ENCODE measurements around the gene CISTR. TPM values are rescaled to one million over a fixed set of nuclear protein-coding genes. Genes with fewer than 3 reads are reported as not detected.
A peak's percentile ranks its signal among the peaks of the same experiment; 100 is the strongest.

CISTR gene
- total RNA-seq, 4 donors from 2014 or later: not detected

DNA sequence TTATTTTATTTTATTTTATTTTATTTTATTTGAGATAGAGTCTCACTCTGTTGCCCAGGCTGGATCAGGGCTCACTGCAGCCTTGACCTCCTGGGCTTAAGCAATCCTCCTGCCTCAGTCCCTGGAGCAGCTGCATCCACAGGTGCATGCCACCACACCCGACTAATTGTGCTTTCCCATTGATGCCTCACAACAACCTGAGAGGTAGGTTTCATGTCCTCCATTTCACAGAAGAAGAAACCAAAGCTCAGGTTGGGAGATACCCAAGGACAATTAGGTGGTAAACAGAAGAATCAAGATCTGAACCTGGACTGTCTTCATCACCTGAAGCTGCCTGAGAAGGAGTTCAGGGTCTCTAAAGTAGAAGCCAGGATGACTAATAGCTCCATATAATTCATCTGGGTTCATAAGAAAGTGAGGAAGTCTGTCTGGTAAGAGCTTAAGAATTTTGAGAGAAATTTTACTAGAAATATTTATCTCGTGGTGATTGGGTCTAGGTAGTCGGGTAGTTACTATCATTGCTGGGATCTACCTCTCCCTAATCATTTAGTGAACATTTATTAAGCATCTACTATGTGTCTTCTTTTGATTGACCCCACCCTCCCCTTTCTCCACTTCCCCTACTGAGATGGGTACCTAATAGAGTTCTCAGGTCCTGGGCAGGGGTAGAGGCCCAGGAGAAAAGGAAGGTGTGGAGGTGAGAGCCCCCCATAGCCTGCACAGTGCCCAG, 52.7 kb downstream of the CISTR start:
- no peaks in the 10 kb centered on the region for H3K4me1 ChIP-seq
- TF ChIP-seq POLR2A (IDR thresholded peaks at IDR 0.05): no peak
- TF ChIP-seq, protein P1, sequence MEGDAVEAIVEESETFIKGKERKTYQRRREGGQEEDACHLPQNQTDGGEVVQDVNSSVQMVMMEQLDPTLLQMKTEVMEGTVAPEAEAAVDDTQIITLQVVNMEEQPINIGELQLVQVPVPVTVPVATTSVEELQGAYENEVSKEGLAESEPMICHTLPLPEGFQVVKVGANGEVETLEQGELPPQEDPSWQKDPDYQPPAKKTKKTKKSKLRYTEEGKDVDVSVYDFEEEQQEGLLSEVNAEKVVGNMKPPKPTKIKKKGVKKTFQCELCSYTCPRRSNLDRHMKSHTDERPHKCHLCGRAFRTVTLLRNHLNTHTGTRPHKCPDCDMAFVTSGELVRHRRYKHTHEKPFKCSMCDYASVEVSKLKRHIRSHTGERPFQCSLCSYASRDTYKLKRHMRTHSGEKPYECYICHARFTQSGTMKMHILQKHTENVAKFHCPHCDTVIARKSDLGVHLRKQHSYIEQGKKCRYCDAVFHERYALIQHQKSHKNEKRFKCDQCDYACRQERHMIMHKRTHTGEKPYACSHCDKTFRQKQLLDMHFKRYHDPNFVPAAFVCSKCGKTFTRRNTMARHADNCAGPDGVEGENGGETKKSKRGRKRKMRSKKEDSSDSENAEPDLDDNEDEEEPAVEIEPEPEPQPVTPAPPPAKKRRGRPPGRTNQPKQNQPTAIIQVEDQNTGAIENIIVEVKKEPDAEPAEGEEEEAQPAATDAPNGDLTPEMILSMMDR (IDR thresholded peaks at IDR 0.05): no peak
- no peaks in the 10 kb centered on the region for H3K36me3 ChIP-seq
- intact Hi-C loops (cut with DNase I; ENCODE audit: low total_unique reads): no loop called here
- peaks cover 0 to 25% of the 10 kb centered on the region in 2 donors for H3K27me3 ChIP-seq
- no peak overlapping the region for H3K27ac ChIP-seq
- no peak overlapping the region for H3K4me3 ChIP-seq
- H3K9me3 ChIP-seq: no peaks in the 10 kb centered on the region
- DNase-seq: no peak

DNA sequence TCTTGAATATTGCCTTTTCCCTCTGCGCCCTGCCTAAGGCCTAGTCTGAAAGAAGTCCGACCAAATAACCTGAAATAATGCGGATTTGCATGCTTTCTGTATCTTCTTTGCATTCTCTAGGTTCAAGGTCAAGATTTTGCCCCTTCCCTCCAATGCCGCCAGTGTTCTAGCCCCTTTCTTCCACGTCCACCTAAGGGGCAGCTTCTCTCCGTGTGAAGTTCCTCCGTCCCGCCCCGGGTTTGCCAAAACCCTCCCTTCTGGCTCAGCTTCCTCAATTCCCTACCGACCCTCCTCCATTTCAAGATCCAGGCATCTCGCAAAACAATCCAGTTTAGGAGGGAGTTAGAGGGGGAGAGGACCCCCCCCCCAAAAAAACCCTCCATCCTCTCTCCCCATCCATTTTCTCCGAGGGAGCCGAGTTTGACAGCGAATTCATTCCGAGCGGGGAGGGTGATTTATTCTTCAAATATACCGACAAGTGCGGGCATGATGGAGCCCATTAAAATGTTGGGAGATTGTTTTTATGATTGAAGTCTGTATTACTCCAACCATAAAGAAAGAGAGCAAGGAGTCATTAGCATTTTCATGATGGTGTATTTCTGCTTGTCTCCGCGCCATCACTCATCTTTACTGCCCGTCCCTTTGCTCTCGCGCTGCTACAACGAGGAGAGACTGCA, 55.0 kb downstream of the CISTR start:
- Histone ChIP-seq H3K36me3 (no peaks in the 10 kb centered on the region), H3K4me1 (no peaks in the 10 kb centered on the region), H3K27me3 (peaks cover 0 to 22% of the 10 kb centered on the region in 2 donors), H3K9me3 (no peaks in the 10 kb centered on the region), H3K27ac (no peak overlapping the region), H3K4me3 (peak overlapping the region; percentile 4)
- no peak for DNase-seq
- no peak for TF ChIP-seq POLR2A (IDR thresholded peaks at IDR 0.05)
- TF ChIP-seq, protein P1 (IDR thresholded peaks at IDR 0.05): no peak
- intact Hi-C loops (cut with DNase I; ENCODE audit: low total_unique reads): no loop called here

Other genes with a start within 250 kb of the CISTR start
- not detected for gene NPFF, start 244.5 kb downstream of the CISTR start, total RNA-seq
- gene ATF7, start 125.6 kb downstream of the CISTR start, total RNA-seq: 10 to 100 TPM; 10.6 to 47.6 (median 21.3) TPM
- 100 to 1,000 TPM in 2 of 4 donors, 10 to 100 TPM in 2; 68.9 to 215 (median 133) TPM for gene ATP5MC2, start 75.9 kb downstream of the CISTR start, total RNA-seq
- 100 to 1,000 TPM; 121 to 219 (median 152) TPM for gene CALCOCO1, start 24.5 kb downstream of the CISTR start, total RNA-seq
- gene HOXC13, start 186.9 kb upstream of the CISTR start, total RNA-seq: not detected
- not detected for gene HOXC12, start 202.9 kb upstream of the CISTR start, total RNA-seq
- gene HOXC11, start 221.1 kb upstream of the CISTR start, total RNA-seq: 1 to 10 TPM in 1 of 4 donors, under 1 TPM in 1, not detected in 2; 0.69 to 3.3 TPM
- gene HOTAIR, start 223.0 kb upstream of the CISTR start, total RNA-seq: 1 to 10 TPM in 3 of 4 donors, not detected in 1; 1.2 to 4.1 (median 2.1) TPM
- 10 to 100 TPM in 1 of 4 donors, 1 to 10 TPM in 2, not detected in 1; 1.3 to 12.4 (median 3.2) TPM for gene HOXC10, start 233.2 kb upstream of the CISTR start, total RNA-seq
- gene HOXC9, start 248.2 kb upstream of the CISTR start, total RNA-seq: 1 to 10 TPM in 3 of 4 donors, not detected in 1; 1.5 to 7.8 (median 1.7) TPM